Measurements from ENCODE around the gene APLNR. TPM values are rescaled to one million over a fixed set of nuclear protein-coding genes. Genes with fewer than 3 reads are reported as not detected.

APLNR gene
- total RNA-seq, 1 experiment from 2014 or later: 0.39 TPM

- H3K9ac ChIP-seq (ENCODE audit: extremely low read depth, insufficient read length, low read length): no peak overlapping the region
- Mint-ChIP-seq H3K36me3 (ENCODE audit: insufficient read depth in 1 of 3, low read depth in 3 of 3) (peaks cover 12 to 23% (median 13%) of the 10 kb centered on the region in 3 experiments; a peak in 6 of 7 replicates), H3K4me1 (no peaks in the 10 kb centered on the region), H3K27ac (no peak overlapping the region; a peak in 1 of 7 replicates), H3K27me3 (ENCODE audit: low read depth) (peaks cover 5% of the 10 kb centered on the region), H3K9me3 (peaks cover 17 to 38% of the 10 kb centered on the region in 2 experiments), H3K4me3 (no peak overlapping the region)
- no peak overlapping the region for H3K23ac ChIP-seq (ENCODE audit: insufficient read length, low read depth, low read length)
- no peak for DNase-seq
- H3K4ac ChIP-seq (ENCODE audit: low read depth, low read length): no peak overlapping the region
- peaks cover 9% of the 10 kb centered on the region for H3K9me3 ChIP-seq (ENCODE audit: control insufficient read depth, low read depth, low read length)
- H4K91ac ChIP-seq (ENCODE audit: insufficient read length, low read depth, low read length): no peak overlapping the region
- H3K14ac ChIP-seq (ENCODE audit: insufficient read depth, low read length): no peak overlapping the region
- no peaks in the 10 kb centered on the region for H3K79me2 ChIP-seq (ENCODE audit: insufficient read depth, low read length)
- no peak overlapping the region for H2BK120ac ChIP-seq (ENCODE audit: low read depth, low read length, poor library complexity, severe bottlenecking)
- H3K4me2 ChIP-seq (ENCODE audit: insufficient read depth, insufficient read length, low read length): no peak overlapping the region
- H3K23me2 ChIP-seq (ENCODE audit: insufficient read length, low read depth, low read length, poor library complexity, severe bottlenecking): no peaks in the 10 kb centered on the region
- H2BK12ac ChIP-seq (ENCODE audit: insufficient read length, low read depth, low read length): no peak overlapping the region
- H4K5ac ChIP-seq (ENCODE audit: insufficient read length, low read depth, low read length): no peak overlapping the region
- no peak for TF ChIP-seq CTCF (conservative IDR thresholded peaks at IDR 0.05)
- no peaks in the 10 kb centered on the region for H4K20me1 ChIP-seq (ENCODE audit: control insufficient read depth, insufficient read depth, insufficient read length)
- no peak overlapping the region for H3K27ac ChIP-seq (ENCODE audit: insufficient read length, low read depth, low read length)
- no peak overlapping the region for H2AK5ac ChIP-seq (ENCODE audit: insufficient read length, low read length)
- H2BK15ac ChIP-seq (ENCODE audit: low read depth, low read length): no peak overlapping the region
- no peak overlapping the region for H3T11ph ChIP-seq (ENCODE audit: low read length)
- H3K56ac ChIP-seq (ENCODE audit: insufficient read length, low read depth, low read length): no peak overlapping the region
- H3K4me1 ChIP-seq (ENCODE audit: insufficient read depth, low read length): no peaks in the 10 kb centered on the region
- WGBS (ENCODE audit: extremely low coverage, insufficient read length, low lambda C conversion rate): no CpG with 5 or more reads among the region's 3 CpGs
- no peak overlapping the region for H4K8ac ChIP-seq (replicated peaks; ENCODE audit: insufficient read length, low read depth, low read length)
- no peak overlapping the region for H3K18ac ChIP-seq (ENCODE audit: insufficient read length, low read depth, low read length)
- H2BK5ac ChIP-seq (ENCODE audit: insufficient read length, low read length): no peak overlapping the region
- no peaks in the 10 kb centered on the region for H3K79me1 ChIP-seq (ENCODE audit: insufficient read depth, low read depth, low read length, poor library complexity, severe bottlenecking)
- H2AFZ ChIP-seq (ENCODE audit: low read length): no peak overlapping the region
- H3K27me3 ChIP-seq (ENCODE audit: insufficient read depth, low read length): no peaks in the 10 kb centered on the region
- no peak overlapping the region for H2BK20ac ChIP-seq (ENCODE audit: low read depth, low read length, poor library complexity, severe bottlenecking)
These were observed 32.5 kb upstream of the APLNR start for GRCh38 chr11:57269571-57270021.
